Epithelial cell of alveolus of lung (primary cell): ENCODE measurements around the gene KLRB1. TPM values are rescaled to one million over a fixed set of nuclear protein-coding genes. Genes with fewer than 3 reads are reported as not detected.

Experiments
- total RNA-seq: library from RNA; depleted of rRNA; stranded (reverse); fragments of >200 nt; gene quantifications from 2 replicates; pipeline ENCODE4 v1.2.1, GENCODE V29; 2015

Gene KLRB1
- not detected in 2 replicates for total RNA-seq

DNA sequence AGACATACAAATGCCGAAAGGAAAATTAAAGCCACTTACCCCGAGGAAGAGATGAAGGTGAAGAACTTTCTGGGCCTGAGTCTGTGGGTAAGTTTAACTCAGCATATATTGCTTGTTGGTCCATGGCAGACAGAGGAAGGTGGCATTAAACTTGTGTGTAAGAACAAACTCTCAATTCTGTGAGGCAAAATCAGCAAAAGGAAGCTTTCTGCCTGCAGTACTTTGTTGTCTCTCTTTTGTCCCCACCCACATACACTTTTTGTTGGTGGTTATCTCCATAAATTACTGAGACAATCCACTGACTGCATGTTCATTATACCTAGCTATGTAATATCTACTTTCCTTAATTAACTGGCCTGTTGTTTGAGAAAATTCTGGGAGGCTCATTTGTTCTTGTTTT lies at the start of gene KLRB1:
Gene KLRB1 (minus strand): TSS at position 201 of the 400 bp plus-strand sequence. CDS start 77 bp downstream, at position 124.

Other genes with a start within 250 kb of the KLRB1 start
- gene CLEC2D, start 61.8 kb upstream of the KLRB1 start, total RNA-seq = 2.1 and 3.0 TPM in 2 replicates
- gene CLECL1, start 125.2 kb upstream of the KLRB1 start, total RNA-seq = not detected in 2 replicates
- 0.08 and 1.0 TPM in 2 replicates for gene CD69, start 153.0 kb upstream of the KLRB1 start, total RNA-seq
- not detected in 2 replicates for gene KLRF1, start 219.6 kb upstream of the KLRB1 start, total RNA-seq